LNCaP clone FGC (cell line): Measurements from ENCODE around the gene PAM.

ENCODE experiments used
- DNase-seq: peaks from one replicate; pipeline ENCODE4 v3.0.0-alpha.2; 2011; ENCODE audit warnings: low read depth
- H3K4me3 ChIP-seq: 2 replicates; pipeline ENCODE4 v1.5.1; 2011; ENCODE audit warnings: mild to moderate bottlenecking, low read depth, low read length, control low read depth
- CTCF ChIP-seq: IDR thresholded peaks from 2 replicates; pipeline ENCODE4 v1.5.1; 2012; ENCODE audit warnings: mild to moderate bottlenecking; ENCODE audit not compliant: control insufficient read depth, insufficient read depth; ENCODE audit errors: extremely low read depth

Gene PAM

GRCh38 chr5:102922111-102922720 lies 167.1 kb downstream of the PAM start:
- no peak for DNase-seq
- no peak overlapping the region for H3K4me3 ChIP-seq
- no peak for TF ChIP-seq CTCF

GRCh38 chr5:102922799-102923477 lies 167.8 kb downstream of the PAM start:
- no peak for TF ChIP-seq CTCF
- no peak overlapping the region for H3K4me3 ChIP-seq
- no peak for DNase-seq

- no peak for TF ChIP-seq CTCF
Measured at GRCh38 chr5:102924963-102925362, 169.9 kb downstream of the PAM start.

GRCh38 chr5:102927007-102927406 lies 171.9 kb downstream of the PAM start:
- TF ChIP-seq CTCF: no peak
- H3K4me3 ChIP-seq: no peak overlapping the region
- DNase-seq: no peak

More at GRCh38 chr5:102924963-102925362, 169.9 kb downstream of the PAM start:
- H3K4me3 ChIP-seq: no peak overlapping the region
- no peak for DNase-seq

- no peak overlapping the region for H3K4me3 ChIP-seq
- DNase-seq: no peak
- no peak for TF ChIP-seq CTCF
Measured at GRCh38 chr5:102930244-102930643, 175.1 kb downstream of the PAM start.

GRCh38 chr5:102931085-102931725 lies 176.1 kb downstream of the PAM start:
- H3K4me3 ChIP-seq: no peak overlapping the region
- no peak for DNase-seq
- TF ChIP-seq CTCF: no peak
